Ureter (tissue), 1 donor: ENCODE results near the gene RRAGD. TPM values are rescaled to one million over a fixed set of nuclear protein-coding genes. Genes with fewer than 3 reads are reported as not detected.

ENCODE experiments used
- DNase-seq: peaks from one replicate; pipeline ENCODE4 v3.0.0-alpha.2; 2020; ENCODE audit warnings: low spot score
- total RNA-seq: library from RNA; stranded (reverse); gene quantifications from one replicate; pipeline ENCODE4 v1.2.4, GENCODE V29; 2023
- donor health status: DM: yes; HTN: yes; CAD: no.

The RRAGD gene
- total RNA-seq, 1 donor from 2014 or later = 14.6 TPM

DNA sequence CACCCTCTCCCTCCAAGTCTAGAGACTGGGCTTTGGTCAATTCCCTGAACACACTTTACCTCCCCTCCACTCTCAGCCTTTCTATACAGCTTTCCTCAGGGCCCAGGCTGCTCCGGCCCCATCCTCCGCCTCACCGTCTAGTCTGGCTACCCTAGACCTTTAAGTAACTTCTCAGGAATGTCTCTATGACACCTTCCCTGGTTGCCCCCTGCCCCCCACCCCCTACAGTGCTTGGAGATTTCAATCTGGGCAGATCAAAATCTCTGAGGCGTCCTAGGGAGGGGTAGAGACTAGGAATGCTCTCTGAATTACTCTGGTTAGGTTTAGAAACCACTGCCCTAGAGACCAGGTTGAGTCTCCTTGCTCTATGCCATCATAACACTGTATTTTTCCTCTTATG lies 65.6 kb downstream of the RRAGD start:
- DNase-seq = no peak

DNA sequence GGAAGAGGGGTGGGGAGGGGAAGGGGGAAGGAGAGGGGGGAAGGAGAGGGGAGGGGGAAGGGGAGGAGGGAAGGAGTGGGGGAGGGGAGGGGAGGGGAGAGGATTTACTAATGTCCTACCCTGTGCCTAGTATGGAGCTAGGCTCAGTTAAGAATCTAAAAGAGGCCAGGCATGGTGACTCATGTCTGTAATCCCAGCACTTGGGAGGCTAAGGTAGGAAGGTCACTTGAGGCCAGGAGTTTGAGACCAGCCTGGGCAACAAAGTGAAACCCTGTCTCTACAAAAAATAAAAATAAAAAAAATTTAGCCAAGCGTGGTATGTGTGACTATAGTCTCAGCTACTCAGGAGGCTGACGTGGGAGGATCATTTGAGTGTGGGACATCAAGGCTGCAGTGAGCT lies 72.5 kb downstream of the RRAGD start:
- no peak for DNase-seq

DNA sequence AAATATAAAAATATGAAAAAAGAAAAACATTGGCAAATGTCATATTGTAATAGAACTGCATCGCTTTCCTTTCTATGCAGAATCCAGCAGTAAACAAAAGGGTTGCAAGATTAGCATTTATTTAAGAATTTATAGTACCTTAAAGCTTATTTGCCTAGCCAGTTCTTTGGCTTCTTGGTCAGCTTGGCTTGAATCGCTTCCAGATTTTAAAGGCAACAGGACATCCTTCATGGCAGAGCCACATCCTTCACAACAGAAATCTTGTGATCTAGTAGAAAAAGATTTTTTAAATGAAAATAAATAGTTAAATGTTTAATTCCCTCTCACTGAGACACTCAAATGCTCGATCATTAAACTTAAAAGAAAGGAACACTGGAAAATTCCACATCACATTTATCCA lies 76.9 kb downstream of the RRAGD start:
- no peak for DNase-seq

DNA sequence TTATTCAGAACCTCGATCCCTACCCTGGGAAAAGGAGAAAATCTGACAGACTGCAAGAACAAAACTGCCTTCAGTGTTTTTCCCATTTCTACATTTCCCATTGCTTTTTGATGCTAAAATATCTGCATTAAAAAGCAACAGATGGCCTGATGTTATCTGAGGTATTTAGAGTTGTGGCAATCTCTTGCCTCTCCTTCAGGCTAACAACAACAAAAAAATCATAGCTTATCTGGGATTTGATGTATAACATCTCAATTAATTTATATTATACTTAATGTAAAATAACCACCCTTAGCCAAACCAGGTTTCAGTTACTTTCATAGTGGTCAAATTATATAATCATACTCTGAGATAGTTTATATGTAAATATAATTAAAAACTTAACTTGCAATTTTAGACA lies 81.2 kb downstream of the RRAGD start:
- no peak for DNase-seq

DNA sequence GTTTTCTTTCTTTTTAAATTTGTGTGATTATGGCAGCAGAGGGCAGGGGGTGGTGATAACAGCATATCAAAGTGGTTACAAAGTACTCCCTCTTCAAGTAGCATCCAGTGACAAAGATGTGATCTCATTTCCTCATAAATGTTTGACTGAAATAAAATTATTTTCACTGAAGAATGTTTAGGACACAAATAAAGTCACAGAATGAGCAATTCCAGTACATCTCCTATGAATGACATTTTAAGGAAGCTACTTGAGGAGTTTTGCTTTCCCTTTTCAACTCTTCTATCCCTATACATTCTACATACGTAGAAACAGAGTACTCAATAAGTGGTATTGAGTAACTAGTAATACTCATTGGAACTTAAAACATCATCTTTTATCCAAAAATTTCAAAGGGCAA lies 83.1 kb downstream of the RRAGD start:
- no peak for DNase-seq

DNA sequence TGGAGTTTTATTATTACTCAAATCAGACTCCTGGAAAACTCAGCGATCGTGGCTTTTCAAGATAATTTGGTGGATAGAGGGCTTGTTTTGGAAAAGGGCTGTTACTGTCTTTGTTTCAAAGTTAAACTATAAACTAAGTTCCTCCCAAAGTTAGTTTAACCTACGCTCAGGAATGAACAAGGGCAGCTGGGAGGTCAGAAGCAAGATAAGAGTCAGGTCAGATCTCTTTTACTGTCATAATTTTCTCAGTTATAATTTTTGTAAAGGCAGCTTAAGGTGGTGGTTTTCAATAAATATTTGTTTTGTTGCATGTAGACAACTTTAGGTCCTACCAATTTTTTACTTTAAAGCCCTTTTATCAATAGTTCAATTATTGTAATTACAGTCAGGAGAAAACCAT lies 87.8 kb downstream of the RRAGD start:
- no peak for DNase-seq

DNA sequence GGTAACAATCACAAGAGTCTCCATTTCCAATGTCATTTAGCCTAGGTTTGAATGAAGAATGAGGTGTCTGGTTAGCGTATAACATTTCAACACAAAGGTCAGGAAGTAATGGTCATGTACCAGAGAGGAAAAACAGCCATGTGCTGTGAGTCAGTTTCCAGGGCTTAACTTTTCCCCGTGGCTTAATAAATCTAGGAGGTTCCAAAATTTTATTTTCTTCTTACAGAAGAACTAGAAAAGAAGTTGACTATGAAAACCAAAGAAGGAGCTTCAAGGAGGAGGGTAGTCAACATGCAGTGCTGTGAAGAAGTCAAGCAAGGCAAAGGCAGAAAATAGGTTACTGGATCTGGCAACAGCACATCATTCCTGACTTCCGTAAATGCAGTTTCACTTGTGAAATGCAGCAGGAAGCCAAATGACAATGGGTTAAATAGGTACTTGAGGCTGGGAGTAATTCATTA lies 88.5 kb downstream of the RRAGD start:
- DNase-seq = no peak

DNA sequence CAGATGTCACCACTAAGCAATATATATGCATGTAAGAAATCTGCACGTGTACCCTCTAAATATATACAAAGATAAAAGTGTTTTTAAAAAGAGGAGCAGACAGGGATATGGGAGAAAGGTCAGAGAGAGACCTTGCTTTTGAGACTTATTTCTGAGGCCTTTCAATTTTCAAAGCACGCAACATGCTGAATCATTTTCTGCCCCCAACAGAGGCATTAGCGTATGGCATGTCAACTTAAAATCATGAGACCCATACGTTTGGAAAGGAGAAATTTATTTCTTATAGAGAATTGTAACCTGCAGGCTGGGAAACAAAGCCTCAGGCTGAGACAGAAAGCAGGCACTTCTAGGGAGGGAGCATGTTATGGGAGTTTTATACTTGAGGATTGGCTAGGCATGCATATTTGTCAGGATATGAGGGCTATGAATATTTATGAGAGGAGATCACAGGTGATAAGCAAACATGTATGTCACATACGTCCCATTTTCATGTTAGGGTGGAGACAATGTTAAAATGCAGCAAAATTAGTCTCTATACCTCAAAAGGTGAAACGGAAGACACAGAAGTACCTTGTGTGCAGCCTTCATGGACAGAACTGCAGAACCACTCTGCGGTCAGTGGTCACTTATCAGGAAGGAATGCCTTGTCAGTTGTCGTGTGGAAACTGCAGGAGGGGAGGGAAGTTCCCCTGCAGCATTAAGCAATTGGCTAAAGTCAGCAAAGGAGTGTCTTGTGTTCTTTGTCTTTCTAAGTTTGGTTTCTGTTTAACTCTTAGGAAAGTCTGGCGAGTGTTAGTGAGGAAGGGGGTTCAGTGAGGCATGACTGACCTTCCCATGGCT lies 90.7 kb downstream of the RRAGD start:
- no peak for DNase-seq

DNA sequence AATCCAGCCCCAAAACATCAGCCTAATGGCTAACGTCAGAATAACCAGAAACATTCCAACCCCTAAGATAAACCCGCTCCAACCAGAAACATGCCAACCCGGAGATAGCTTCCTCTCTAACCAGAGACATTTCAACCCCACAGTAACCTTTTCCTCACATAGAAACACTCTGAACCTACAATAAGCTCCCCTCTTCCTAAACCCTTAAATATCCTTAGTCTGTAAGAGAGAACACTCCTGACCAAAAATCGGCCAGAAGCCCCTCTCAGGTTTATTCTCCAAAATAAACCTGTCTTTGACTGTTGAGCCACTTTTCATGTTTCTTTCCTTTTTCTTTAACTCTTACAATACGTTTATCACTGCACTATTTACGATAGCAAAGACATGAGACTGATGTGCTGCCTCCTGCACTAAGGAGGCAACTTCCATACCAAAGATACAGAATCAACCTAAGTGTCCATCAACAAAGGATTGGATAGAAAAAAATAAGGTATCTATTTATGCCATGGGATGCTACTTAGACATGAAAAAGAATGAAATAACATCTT lies 92.0 kb downstream of the RRAGD start:
- DNase-seq = no peak

DNA sequence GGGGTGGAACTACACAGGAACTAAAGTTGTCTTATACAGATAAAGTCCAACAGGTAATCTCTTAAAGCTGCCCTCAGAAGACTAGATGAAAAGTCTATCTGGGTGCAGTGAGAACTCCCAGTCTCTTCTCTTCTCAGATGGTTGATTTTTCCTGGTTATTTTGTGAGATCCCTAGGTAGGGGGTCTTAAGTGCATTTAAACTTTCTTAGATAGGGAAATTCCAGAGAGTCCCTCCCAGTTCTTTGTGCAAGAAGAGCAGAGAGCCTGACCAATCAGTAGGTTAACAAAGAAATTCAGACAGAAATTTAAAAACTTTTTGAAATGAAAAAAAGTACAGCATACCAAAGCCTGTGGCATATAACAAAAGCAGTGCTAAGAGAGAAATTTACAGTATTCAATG lies 95.0 kb downstream of the RRAGD start:
- DNase-seq = no peak

DNA sequence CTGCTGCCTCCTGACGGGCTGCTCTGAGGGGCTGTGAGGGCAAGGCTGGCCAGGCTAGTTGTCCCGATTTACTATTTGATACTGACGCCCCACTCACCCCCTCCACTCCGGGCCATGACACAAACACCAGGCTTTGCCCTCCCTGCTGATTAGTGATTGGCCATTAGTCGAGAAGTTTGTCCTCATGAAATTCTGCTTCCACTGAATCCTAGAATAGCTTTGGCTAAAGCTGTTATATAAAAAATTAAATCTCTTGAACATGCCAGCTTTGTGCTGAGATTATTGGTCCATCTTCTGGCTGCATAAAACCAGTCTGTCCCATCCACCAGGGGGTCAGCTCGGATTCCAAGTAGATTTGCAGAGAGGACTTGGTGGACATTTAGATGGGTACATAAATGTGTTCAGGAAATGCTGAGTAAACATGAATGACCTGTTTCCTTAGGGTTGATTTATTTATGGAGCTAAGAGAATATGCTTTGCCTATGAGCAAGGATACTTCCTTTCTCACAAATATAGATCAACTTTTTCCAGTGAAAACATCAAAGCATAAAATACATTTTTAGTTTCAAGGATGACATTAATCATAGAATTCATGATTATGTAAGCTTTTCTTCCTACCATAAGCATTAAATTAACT lies 96.7 kb downstream of the RRAGD start, which contains the start of gene GABRR2:
Gene GABRR2 (minus strand): TSS at position 51 of the 637 bp plus-strand sequence. CDS start 134 bp downstream, outside the sequence.
- DNase-seq = no peak

DNA sequence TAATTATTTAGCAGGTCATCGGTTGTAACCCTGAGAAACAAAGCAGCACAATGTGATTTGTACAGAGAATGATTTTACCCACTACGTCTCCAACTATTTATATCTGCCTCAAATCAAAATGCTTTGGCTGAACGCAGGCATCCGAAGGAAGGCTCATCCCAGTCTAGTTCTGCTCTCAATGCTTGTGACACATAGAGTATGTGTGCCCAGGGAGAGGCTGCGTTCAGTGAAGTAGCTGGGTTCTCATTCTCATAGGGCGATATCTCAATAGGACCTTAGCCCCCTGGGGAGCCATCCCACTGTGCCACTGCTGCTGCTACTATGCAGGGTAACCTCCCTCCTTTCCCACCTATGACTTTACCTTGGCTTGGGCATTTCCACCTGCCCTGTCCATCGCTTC lies 97.4 kb downstream of the RRAGD start:
- DNase-seq = no peak

Other genes with a start within 250 kb of the RRAGD start
- gene GABRR1, start 194.9 kb downstream of the RRAGD start, total RNA-seq = not detected
- 0.73 TPM for gene GABRR2, start 97.0 kb downstream of the RRAGD start, total RNA-seq
- gene UBE2J1, start 59.6 kb downstream of the RRAGD start, total RNA-seq = 38.8 TPM
- 34.3 TPM for gene ANKRD6, start 20.9 kb upstream of the RRAGD start, total RNA-seq
- gene LYRM2, start 226.5 kb upstream of the RRAGD start, total RNA-seq = 57.1 TPM